ENCODE results near the gene ARR3.
A peak's percentile ranks its signal among the peaks of the same experiment; 100 is the strongest.

The ARR3 gene

GRCh38 chrX:70254063-70254400 lies 14.1 kb upstream of the ARR3 start:
- no peak overlapping the region for H3K4me3 ChIP-seq (ENCODE audit: low read length)
- no peak for DNase-seq (ENCODE audit: low read depth)
- TF ChIP-seq, protein P1, sequence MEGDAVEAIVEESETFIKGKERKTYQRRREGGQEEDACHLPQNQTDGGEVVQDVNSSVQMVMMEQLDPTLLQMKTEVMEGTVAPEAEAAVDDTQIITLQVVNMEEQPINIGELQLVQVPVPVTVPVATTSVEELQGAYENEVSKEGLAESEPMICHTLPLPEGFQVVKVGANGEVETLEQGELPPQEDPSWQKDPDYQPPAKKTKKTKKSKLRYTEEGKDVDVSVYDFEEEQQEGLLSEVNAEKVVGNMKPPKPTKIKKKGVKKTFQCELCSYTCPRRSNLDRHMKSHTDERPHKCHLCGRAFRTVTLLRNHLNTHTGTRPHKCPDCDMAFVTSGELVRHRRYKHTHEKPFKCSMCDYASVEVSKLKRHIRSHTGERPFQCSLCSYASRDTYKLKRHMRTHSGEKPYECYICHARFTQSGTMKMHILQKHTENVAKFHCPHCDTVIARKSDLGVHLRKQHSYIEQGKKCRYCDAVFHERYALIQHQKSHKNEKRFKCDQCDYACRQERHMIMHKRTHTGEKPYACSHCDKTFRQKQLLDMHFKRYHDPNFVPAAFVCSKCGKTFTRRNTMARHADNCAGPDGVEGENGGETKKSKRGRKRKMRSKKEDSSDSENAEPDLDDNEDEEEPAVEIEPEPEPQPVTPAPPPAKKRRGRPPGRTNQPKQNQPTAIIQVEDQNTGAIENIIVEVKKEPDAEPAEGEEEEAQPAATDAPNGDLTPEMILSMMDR (IDR thresholded peaks at IDR 0.05; ENCODE audit: insufficient read depth, low read depth, low read length, missing control alignments): no peak

GRCh38 chrX:70254909-70255308 lies 13.2 kb upstream of the ARR3 start:
- H3K4me3 ChIP-seq (ENCODE audit: low read length): no peak overlapping the region
- TF ChIP-seq, protein P1 (IDR thresholded peaks at IDR 0.05; ENCODE audit: insufficient read depth, low read depth, low read length, missing control alignments): no peak
- DNase-seq (ENCODE audit: low read depth): no peak

DNA sequence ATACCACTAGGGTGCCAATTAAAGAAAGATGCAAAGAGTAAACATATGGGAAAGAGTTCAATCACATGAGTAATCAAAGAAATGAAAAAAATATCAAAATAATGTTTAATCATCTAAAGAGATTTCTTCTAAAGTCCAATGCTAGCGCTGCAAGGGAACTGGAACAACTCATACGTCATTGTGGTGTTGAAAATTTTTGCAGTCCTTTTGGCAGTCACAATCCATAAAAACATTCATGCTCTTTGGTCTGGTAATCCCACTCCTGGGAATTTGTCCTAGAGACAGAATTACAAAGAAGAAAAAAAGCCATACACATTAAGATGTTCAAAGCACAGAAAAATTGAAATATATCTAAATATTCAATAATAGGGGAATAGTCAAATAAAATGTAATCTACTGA lies 12.7 kb upstream of the ARR3 start:
- no peak overlapping the region for H3K4me3 ChIP-seq (ENCODE audit: low read length)
- TF ChIP-seq, protein P1 (IDR thresholded peaks at IDR 0.05; ENCODE audit: insufficient read depth, low read depth, low read length, missing control alignments): no peak
- DNase-seq (ENCODE audit: low read depth): no peak

GRCh38 chrX:70257423-70258288 lies 10.5 kb upstream of the ARR3 start:
- no peak overlapping the region for H3K4me3 ChIP-seq (ENCODE audit: low read length)
- no peak for DNase-seq (ENCODE audit: low read depth)
- TF ChIP-seq, protein P1 (IDR thresholded peaks at IDR 0.05; ENCODE audit: insufficient read depth, low read depth, low read length, missing control alignments): no peak

GRCh38 chrX:70260104-70260503 lies 8.0 kb upstream of the ARR3 start, which contains the start of gene P2RY4:
P2RY4 (minus strand) TSS chrX:70260204; CDS start chrX:70259624, 580 bp downstream.
- DNase-seq (ENCODE audit: low read depth): no peak
- TF ChIP-seq, protein P1 (IDR thresholded peaks at IDR 0.05; ENCODE audit: insufficient read depth, low read depth, low read length, missing control alignments): no peak
- no peak within 1 kb of the TSS for H3K4me3 ChIP-seq (ENCODE audit: low read length)

- no peak overlapping the region for H3K4me3 ChIP-seq (ENCODE audit: low read length)
- peak; percentile 75 for DNase-seq (ENCODE audit: low read depth)
- TF ChIP-seq, protein P1 (IDR thresholded peaks at IDR 0.05; ENCODE audit: insufficient read depth, low read depth, low read length, missing control alignments): peak; percentile 82
Observed at GRCh38 chrX:70262952-70263567, 5.1 kb upstream of the ARR3 start.
